ENCODE measurements around the gene GPSM3. TPM values are rescaled to one million over a fixed set of nuclear protein-coding genes. Genes with fewer than 3 reads are reported as not detected.
"Not testable (repeated sequence)": the region's sequence is repeated elsewhere in the genome, so short reads cannot be mapped to it uniquely, and the experiment has no call there.

The GPSM3 gene
- polyA plus RNA-seq, 4 donors: 6.0 to 31.3 (median 14.0) TPM

DNA sequence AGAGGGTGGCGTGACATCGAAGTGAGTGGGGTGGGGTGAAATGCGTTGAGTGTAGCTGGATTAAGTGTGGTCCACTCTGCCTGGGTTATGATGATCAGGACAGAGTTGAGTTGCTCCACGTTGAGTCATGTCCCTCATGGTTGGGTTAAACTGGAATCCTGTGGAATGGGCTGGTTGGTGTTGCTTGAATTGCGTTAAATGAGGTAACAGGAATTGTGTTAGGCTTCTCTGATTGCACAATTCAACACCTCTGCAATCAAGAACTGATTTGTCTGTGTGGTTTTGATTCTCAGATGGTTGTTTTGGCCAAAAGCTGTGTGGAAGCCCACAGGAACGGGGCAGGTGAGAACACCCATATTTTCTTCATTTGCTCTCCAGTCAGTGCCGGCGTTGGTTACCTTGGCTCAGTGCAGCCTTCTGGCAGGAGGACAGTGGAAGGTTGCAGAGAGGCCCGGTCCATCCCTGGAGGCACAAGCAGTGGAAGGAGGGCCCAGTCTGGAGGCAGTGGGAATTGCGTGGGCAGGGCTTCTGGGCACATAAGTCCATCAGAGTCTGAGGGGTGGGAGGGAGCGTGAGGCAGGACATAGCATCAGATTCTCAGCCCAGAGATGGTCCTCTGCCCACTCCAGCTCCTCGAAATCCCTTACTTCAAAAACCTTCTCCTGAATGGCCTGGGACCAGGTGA, 19.8 kb upstream of the GPSM3 start:
- Histone ChIP-seq H3K27ac (ENCODE audit: low read depth in 1 of 3, low read length in 2 of 3) (no peak overlapping the region), H3K9me3 (ENCODE audit: control insufficient read depth in 2 of 2, insufficient read depth in 1 of 2, low read depth in 1 of 2, low read length in 1 of 2) (no peaks in the 10 kb centered on the region), H3K27me3 (ENCODE audit: control insufficient read depth in 3 of 3, insufficient read depth in 3 of 3, low read length in 3 of 3) (no peaks in the 10 kb centered on the region), H3K36me3 (ENCODE audit: control insufficient read depth in 3 of 3, insufficient read depth in 2 of 3, low read depth in 1 of 3, low read length in 3 of 3) (no peaks in the 10 kb centered on the region), H3K4me1 (ENCODE audit: control insufficient read depth in 3 of 3, insufficient read depth in 2 of 3, low read depth in 1 of 3, low read length in 2 of 3) (no peaks in the 10 kb centered on the region), H3K4me3 (ENCODE audit: low read depth in 1 of 3, low read length in 3 of 3) (no peak overlapping the region)
- 76 to 88% (median 85%) methylated on average over 12 of the region's 12 CpGs for WGBS, 3 donors
- no peak for DNase-seq
- no peak for FAIRE-seq

- H3K4me1 ChIP-seq (ENCODE audit: control insufficient read depth in 3 of 3, insufficient read depth in 2 of 3, low read depth in 1 of 3, low read length in 2 of 3); H3K27me3 ChIP-seq (ENCODE audit: control insufficient read depth in 3 of 3, insufficient read depth in 3 of 3, low read length in 3 of 3); DNase-seq; H3K9me3 ChIP-seq (ENCODE audit: control insufficient read depth in 2 of 2, insufficient read depth in 1 of 2, low read depth in 1 of 2, low read length in 1 of 2); H3K27ac ChIP-seq (ENCODE audit: low read depth in 1 of 3, low read length in 2 of 3); H3K4me3 ChIP-seq (ENCODE audit: low read depth in 1 of 3, low read length in 3 of 3); H3K36me3 ChIP-seq (ENCODE audit: control insufficient read depth in 3 of 3, insufficient read depth in 2 of 3, low read depth in 1 of 3, low read length in 3 of 3); FAIRE-seq: not testable (repeated sequence)
- 84 to 85% (median 84%) methylated on average over 4 of the region's 4 CpGs for WGBS, 3 donors
Measured at GRCh38 chr6:32211432-32211831, 19.0 kb upstream of the GPSM3 start.

DNA sequence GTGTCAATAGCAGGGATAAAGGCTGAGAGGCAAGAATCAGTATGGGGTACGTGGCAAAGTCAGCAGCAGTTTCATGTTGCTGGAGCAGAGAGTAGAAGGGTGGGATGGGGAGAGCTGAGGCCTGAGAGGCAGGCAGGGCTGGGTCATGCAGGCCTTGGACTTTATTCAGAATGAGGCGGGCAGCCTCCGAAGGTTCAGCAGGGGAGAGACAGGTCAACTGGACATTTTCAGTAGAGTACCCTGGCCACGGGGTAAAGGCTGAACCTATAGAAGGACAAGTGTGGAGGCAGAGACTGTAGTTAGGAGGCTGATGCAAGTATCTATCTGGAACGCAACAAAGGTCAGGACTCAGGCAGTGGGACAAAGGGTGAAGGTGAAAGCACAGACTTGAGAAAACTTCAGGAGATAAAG, 17.8 kb upstream of the GPSM3 start:
- no peaks in the 10 kb centered on the region for H3K27me3 ChIP-seq (ENCODE audit: control insufficient read depth in 3 of 3, insufficient read depth in 3 of 3, low read length in 3 of 3)
- no peak for DNase-seq
- no peak overlapping the region for H3K4me3 ChIP-seq (ENCODE audit: low read depth in 1 of 3, low read length in 3 of 3)
- FAIRE-seq: no peak
- no peaks in the 10 kb centered on the region for H3K9me3 ChIP-seq (ENCODE audit: control insufficient read depth in 2 of 2, insufficient read depth in 1 of 2, low read depth in 1 of 2, low read length in 1 of 2)
- WGBS, 3 donors: 69 to 81% (median 80%) methylated on average over 5 of the region's 5 CpGs
- no peaks in the 10 kb centered on the region for H3K4me1 ChIP-seq (ENCODE audit: control insufficient read depth in 3 of 3, insufficient read depth in 2 of 3, low read depth in 1 of 3, low read length in 2 of 3)
- no peaks in the 10 kb centered on the region for H3K36me3 ChIP-seq (ENCODE audit: control insufficient read depth in 3 of 3, insufficient read depth in 2 of 3, low read depth in 1 of 3, low read length in 3 of 3)
- no peak overlapping the region for H3K27ac ChIP-seq (ENCODE audit: low read depth in 1 of 3, low read length in 2 of 3)

DNA sequence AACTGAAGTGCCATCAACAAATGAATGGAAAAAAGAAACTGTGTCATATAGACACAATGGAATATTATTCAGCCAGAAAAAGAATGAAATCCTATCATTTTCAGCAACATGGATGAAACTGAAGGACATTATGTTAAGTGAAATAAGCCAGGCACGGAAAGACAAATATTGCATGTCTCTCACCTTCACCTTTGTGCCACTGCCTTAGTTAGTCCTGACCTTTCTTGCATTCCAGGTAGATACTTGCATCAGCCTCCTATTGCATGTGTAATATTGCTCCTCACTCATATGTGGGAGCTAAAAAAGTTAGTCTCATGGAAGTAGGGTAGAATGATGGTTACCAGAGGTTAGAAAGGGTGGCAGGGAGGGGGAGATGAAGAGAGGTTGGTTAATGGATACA, 16.6 kb upstream of the GPSM3 start:
- no peak for FAIRE-seq
- WGBS, 3 donors: 73 to 85% (median 74%) methylated on average over 1 of the region's 1 CpG
- H3K9me3 ChIP-seq (ENCODE audit: control insufficient read depth in 2 of 2, insufficient read depth in 1 of 2, low read depth in 1 of 2, low read length in 1 of 2): no peaks in the 10 kb centered on the region

DNA sequence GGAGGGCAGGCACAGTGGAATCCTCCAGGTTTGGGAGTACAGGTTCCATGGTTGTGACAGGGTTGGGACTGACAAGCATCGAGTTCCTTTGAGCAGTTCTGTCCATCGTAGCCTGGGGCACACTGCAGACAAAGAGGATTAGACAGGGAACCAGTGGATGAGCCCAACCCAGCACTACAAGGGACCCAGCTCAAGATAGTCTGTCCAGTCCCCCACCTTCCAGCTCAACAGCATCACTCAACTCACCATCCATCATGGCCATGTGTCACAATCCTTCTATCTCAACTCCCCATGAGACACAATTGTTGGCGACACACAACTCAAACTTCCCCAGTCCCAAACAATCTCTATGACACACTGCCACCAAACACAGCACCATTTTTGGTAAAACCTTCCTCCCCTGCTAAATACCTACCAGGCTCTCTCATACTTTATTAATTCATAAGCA, 11.8 kb upstream of the GPSM3 start:
- FAIRE-seq (no peak), DNase-seq (no peak)
- H3K27ac ChIP-seq (ENCODE audit: low read depth in 1 of 3, low read length in 2 of 3): no peak overlapping the region
- no peaks in the 10 kb centered on the region for H3K9me3 ChIP-seq (ENCODE audit: control insufficient read depth in 2 of 2, insufficient read depth in 1 of 2, low read depth in 1 of 2, low read length in 1 of 2)
- no peaks in the 10 kb centered on the region for H3K27me3 ChIP-seq (ENCODE audit: control insufficient read depth in 3 of 3, insufficient read depth in 3 of 3, low read length in 3 of 3)
- no peaks in the 10 kb centered on the region for H3K4me1 ChIP-seq (ENCODE audit: control insufficient read depth in 3 of 3, insufficient read depth in 2 of 3, low read depth in 1 of 3, low read length in 2 of 3)
- WGBS, 3 donors: 79 to 88% (median 84%) methylated on average over 3 of the region's 3 CpGs
- H3K36me3 ChIP-seq (ENCODE audit: control insufficient read depth in 3 of 3, insufficient read depth in 2 of 3, low read depth in 1 of 3, low read length in 3 of 3): no peaks in the 10 kb centered on the region
- H3K4me3 ChIP-seq (ENCODE audit: low read depth in 1 of 3, low read length in 3 of 3): no peak overlapping the region

More for the DNA sequence above, 16.6 kb upstream of the GPSM3 start:
- H3K4me3 ChIP-seq (ENCODE audit: low read depth in 1 of 3, low read length in 3 of 3): no peak overlapping the region
- DNase-seq: no peak
- H3K27ac ChIP-seq (ENCODE audit: low read depth in 1 of 3, low read length in 2 of 3): no peak overlapping the region
- H3K36me3 ChIP-seq (ENCODE audit: control insufficient read depth in 3 of 3, insufficient read depth in 2 of 3, low read depth in 1 of 3, low read length in 3 of 3): no peaks in the 10 kb centered on the region
- no peaks in the 10 kb centered on the region for H3K27me3 ChIP-seq (ENCODE audit: control insufficient read depth in 3 of 3, insufficient read depth in 3 of 3, low read length in 3 of 3)
- no peaks in the 10 kb centered on the region for H3K4me1 ChIP-seq (ENCODE audit: control insufficient read depth in 3 of 3, insufficient read depth in 2 of 3, low read depth in 1 of 3, low read length in 2 of 3)

GRCh38 chr6:32203426-32204267, 11.2 kb upstream of the GPSM3 start:
- no peaks in the 10 kb centered on the region for H3K4me1 ChIP-seq (ENCODE audit: control insufficient read depth in 3 of 3, insufficient read depth in 2 of 3, low read depth in 1 of 3, low read length in 2 of 3)
- WGBS, 3 donors: 76 to 80% (median 79%) methylated on average over 9 of the region's 9 CpGs
- no peak overlapping the region for H3K4me3 ChIP-seq (ENCODE audit: low read depth in 1 of 3, low read length in 3 of 3)
- H3K27ac ChIP-seq (ENCODE audit: low read depth in 1 of 3, low read length in 2 of 3): no peak overlapping the region
- H3K9me3 ChIP-seq (ENCODE audit: control insufficient read depth in 2 of 2, insufficient read depth in 1 of 2, low read depth in 1 of 2, low read length in 1 of 2): no peaks in the 10 kb centered on the region
- H3K27me3 ChIP-seq (ENCODE audit: control insufficient read depth in 3 of 3, insufficient read depth in 3 of 3, low read length in 3 of 3): no peaks in the 10 kb centered on the region
- H3K36me3 ChIP-seq (ENCODE audit: control insufficient read depth in 3 of 3, insufficient read depth in 2 of 3, low read depth in 1 of 3, low read length in 3 of 3): no peaks in the 10 kb centered on the region
- DNase-seq (no peak), FAIRE-seq (no peak)

GRCh38 chr6:32202186-32202585, 9.7 kb upstream of the GPSM3 start:
- Histone ChIP-seq H3K27ac (ENCODE audit: low read depth in 1 of 3, low read length in 2 of 3) (no peak overlapping the region), H3K27me3 (ENCODE audit: control insufficient read depth in 3 of 3, insufficient read depth in 3 of 3, low read length in 3 of 3) (no peaks in the 10 kb centered on the region), H3K9me3 (ENCODE audit: control insufficient read depth in 2 of 2, insufficient read depth in 1 of 2, low read depth in 1 of 2, low read length in 1 of 2) (no peaks in the 10 kb centered on the region), H3K4me1 (ENCODE audit: control insufficient read depth in 3 of 3, insufficient read depth in 2 of 3, low read depth in 1 of 3, low read length in 2 of 3) (peaks cover 0 to 4% (median 0%) of the 10 kb centered on the region in 3 donors), H3K4me3 (ENCODE audit: low read depth in 1 of 3, low read length in 3 of 3) (no peak overlapping the region), H3K36me3 (ENCODE audit: control insufficient read depth in 3 of 3, insufficient read depth in 2 of 3, low read depth in 1 of 3, low read length in 3 of 3) (no peaks in the 10 kb centered on the region)
- WGBS, 3 donors: 87 to 90% (median 89%) methylated on average over 9 of the region's 9 CpGs
- FAIRE-seq: no peak
- no peak for DNase-seq

- Histone ChIP-seq H3K27me3 (ENCODE audit: control insufficient read depth in 3 of 3, insufficient read depth in 3 of 3, low read length in 3 of 3) (no peaks in the 10 kb centered on the region), H3K27ac (ENCODE audit: low read depth in 1 of 3, low read length in 2 of 3) (no peak overlapping the region), H3K36me3 (ENCODE audit: control insufficient read depth in 3 of 3, insufficient read depth in 2 of 3, low read depth in 1 of 3, low read length in 3 of 3) (no peaks in the 10 kb centered on the region), H3K4me1 (ENCODE audit: control insufficient read depth in 3 of 3, insufficient read depth in 2 of 3, low read depth in 1 of 3, low read length in 2 of 3) (peaks cover 0 to 11% (median 0%) of the 10 kb centered on the region in 3 donors), H3K4me3 (ENCODE audit: low read depth in 1 of 3, low read length in 3 of 3) (no peak overlapping the region), H3K9me3 (ENCODE audit: control insufficient read depth in 2 of 2, insufficient read depth in 1 of 2, low read depth in 1 of 2, low read length in 1 of 2) (no peaks in the 10 kb centered on the region)
- WGBS, 3 donors: 82 to 91% (median 89%) methylated on average over 11 to 13 of the region's 13 CpGs
- DNase-seq (no peak), FAIRE-seq (no peak)
Measured at GRCh38 chr6:32200711-32201475, 8.4 kb upstream of the GPSM3 start.

Measured in small intestine (tissue), 7 donors.